GM18873 (cell line): Measurements from ENCODE around the gene LY9.

ENCODE experiments used
- ATAC-seq: cut with Tn5 transposase; IDR thresholded peaks from one replicate; pipeline ENCODE4 v1.9.1; 2021; ENCODE audit warnings: mild to moderate bottlenecking, moderate library complexity, moderate number of reproducible peaks; ENCODE audit not compliant: unreplicated experiment, low FRiP score

Gene LY9

DNA sequence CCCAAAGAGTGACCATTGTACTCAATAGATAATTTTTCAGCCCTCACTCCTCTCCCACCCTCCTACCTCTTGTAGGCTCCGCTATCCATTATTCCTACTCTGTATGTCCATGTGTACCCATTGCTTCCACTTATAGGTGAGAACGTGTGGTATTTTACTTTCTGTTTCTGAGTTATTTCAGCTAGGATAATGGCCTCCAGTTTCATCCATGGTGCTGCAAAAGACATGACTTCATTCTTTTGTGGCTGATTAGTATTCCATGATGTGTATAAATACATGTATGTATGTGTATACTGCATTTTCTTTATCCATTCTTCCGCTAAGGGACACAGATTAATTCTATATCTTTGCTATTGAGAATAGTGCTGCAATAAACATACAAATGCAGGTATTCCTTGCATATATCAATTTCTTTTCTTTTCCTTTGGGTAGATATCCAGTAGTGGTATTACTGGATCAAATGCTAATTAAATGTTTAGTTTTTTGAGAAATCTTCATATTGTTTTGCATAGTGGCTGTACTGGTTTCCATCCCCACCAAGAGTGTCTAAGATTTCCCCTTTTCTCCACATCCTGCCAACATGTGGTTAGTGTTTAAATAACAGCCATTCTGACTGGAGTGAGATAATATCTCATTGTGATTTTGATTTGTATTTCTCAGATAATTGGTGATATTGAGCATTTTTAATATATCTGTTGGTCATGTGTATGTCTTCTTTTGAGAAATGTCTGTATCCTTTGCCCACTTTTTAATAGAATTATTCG, 4.9 kb downstream of the LY9 start:
- ATAC-seq, result no peak

GRCh38 chr1:160801836-160802580, 6.0 kb downstream of the LY9 start:
- ATAC-seq, result no peak

- ATAC-seq, result no peak
Observed at GRCh38 chr1:160806109-160806665, 10.2 kb downstream of the LY9 start.

GRCh38 chr1:160806784-160807183, 10.8 kb downstream of the LY9 start:
- ATAC-seq, result no peak

DNA sequence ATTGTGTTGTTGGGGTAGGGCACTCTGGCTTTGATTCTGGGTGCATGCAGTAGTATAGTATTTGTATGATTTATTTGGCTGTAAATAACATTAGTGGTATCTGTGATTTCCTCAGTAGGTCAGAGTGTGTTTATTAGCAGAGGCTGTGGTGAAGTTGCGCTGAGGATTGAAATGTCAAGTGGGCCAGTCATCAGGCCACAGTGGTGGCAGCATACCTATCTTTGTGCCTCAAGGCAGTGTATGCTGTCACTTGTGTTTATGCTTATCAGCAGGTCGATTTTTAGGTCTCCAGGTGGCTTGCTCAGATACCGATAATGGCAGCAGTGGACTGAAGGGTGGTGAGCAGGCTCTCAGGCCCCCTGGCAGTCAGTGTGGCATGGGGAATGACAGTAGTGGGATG, 11.3 kb downstream of the LY9 start:
- no peak for ATAC-seq

GRCh38 chr1:160807738-160808137, 11.8 kb downstream of the LY9 start:
- ATAC-seq, result no peak

GRCh38 chr1:160808289-160808688, 12.3 kb downstream of the LY9 start:
- ATAC-seq, result no peak

DNA sequence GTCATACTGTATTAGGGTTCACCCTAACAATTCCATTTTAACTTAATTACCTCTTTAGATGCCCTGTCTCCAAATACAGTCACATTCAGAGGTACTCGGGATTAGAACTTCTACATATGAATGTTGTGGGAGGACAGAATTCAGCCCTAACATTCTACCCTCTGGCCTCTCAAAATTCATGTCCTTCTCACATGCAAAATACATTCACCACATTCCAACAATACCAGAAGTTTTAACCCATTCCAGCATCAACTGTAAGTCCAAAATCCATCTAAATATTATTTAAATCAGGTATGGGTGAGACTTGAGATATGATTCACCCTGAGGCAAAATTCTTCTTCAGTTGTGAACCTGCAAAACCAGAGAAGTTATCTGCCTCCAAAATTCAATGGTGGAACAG, 14.5 kb downstream of the LY9 start:
- ATAC-seq, result no peak

DNA sequence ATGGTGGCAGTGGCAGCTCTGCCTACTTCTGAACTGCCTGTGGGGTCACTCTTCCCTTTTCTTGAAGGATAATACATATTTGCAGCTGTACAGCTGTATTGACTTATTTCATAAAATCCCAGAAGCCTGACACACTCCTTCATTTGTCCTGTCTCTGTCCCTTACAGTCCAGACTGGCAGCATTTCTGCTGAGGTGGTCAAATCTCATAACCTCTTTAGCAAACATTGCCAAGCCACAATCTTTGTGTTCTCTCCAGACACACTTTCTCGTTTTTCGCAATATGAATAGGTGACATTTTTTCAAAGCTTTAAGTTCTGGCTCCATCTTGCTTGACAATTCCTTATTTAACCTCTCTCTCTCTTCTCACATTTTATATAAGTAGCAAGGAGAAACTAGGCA, 15.2 kb downstream of the LY9 start:
- ATAC-seq, result no peak

DNA sequence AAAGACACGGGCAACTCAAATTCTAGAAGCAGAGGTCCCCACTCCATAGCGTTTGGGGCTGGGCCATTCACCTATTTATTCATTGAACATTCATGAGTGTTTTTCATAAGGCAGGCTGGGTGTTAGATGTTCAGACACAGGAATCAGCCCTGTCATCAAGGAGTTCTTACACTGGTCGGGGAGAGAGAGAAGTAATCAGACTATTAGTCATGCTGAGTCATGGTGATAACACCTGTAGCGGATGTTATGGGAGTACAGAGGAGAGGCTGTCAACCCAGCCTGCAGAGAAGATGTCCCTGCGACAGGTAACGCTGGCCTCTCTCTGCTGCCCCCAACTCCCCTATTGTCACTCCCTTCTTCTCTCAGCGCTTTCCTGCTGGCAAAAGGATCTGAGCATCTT, 17.2 kb downstream of the LY9 start:
- ATAC-seq, result no peak

- ATAC-seq, result no peak
Observed at GRCh38 chr1:160814316-160814715, 18.3 kb downstream of the LY9 start.

- no peak for ATAC-seq
Observed at GRCh38 chr1:160814856-160815255, 18.9 kb downstream of the LY9 start.

DNA sequence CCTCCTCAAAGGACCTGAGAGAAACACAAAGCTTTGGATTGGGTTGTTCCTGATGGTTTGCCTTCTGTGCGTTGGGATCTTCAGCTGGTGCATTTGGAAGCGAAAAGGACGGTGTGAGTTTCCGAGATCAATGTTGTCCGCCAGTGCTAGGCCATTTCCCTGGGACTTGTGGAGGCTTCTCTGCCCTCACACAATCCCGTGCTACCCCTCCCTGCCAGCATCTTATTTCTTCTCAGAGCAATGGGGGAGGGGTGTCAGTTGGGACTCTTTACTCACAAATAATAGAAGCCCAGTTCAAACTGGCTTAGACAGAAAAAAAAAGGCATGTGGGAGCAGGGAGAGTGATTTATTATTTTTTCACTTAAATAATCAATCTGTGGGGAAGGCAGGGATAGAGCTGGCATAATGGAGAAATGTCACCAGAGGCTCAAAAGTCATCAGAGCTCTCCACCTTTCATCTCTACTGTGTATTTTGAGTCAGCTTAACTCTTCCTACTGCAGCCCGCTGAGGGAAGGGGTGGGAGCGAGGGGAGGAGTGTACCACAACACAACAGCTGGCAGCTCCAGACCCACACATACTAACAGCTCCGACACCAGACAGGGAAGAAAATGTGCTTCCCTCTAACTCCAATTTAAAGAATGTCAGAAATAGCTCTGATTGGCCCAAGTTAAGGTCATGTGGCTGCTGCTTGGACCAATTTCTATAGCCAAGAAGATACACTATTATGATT, 22.4 kb downstream of the LY9 start:
- ATAC-seq, result no peak

- no peak for ATAC-seq
Observed at GRCh38 chr1:160819186-160819585, 23.2 kb downstream of the LY9 start.

- no peak for ATAC-seq
Observed at GRCh38 chr1:160821627-160822026, 25.7 kb downstream of the LY9 start.

GRCh38 chr1:160823296-160823695, 27.3 kb downstream of the LY9 start:
- ATAC-seq, result no peak

DNA sequence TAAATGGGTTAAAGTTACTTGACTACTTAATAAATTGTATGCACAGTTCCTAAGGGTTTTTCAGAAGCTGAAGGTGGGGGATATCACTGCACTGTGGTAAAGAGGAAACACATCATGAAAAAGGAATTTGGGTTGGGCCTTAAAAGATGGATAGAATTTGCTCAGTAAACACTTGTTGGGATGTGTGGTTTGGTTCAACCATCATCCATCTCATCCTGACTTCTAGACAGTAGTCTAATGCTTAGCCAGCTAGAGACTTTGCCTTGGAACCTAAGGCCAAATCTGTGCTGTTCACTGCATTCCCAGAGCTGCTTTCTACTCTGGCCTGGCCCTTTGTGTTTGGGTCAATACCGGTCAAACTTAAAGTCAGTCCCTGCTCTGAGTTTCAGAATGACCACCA, 30.6 kb downstream of the LY9 start:
- ATAC-seq, result no peak

- no peak for ATAC-seq
Observed at GRCh38 chr1:160827418-160827817, 31.4 kb downstream of the LY9 start.

DNA sequence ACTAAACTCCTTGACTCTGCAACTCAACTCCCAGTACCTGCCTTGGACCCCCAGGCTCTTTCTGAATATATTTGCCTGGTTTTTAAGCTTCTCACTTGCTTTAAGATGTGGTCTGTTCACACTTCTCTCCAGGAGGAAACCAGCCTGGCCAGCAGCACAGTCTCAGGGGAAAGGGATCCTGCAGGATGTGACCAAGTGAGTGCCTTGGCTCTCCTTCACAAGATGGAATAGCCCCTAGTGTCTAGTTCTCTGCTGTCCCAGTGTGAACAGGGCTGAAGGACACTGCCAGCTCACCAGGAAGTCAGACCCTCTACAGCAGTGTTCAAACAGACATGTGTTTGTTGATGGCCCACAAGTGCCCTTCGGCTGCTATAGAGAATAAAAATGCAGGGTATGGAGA, 33.8 kb downstream of the LY9 start:
- ATAC-seq, result no peak

GRCh38 chr1:160830321-160831153, 34.6 kb downstream of the LY9 start:
- no peak for ATAC-seq
